Left ventricle myocardium inferior (tissue), 1 donor: ENCODE data around the gene EIF2B2. TPM values are rescaled to one million over a fixed set of nuclear protein-coding genes. Genes with fewer than 3 reads are reported as not detected.

Experiments used
- DNase-seq: peaks from one replicate; pipeline ENCODE4 v3.0.0-alpha.2; 2020
- H3K27ac ChIP-seq: fragments of 200-600 bp; replicated peaks from 2 replicates; pipeline ENCODE4 v1.8.0; 2021
- H3K27me3 ChIP-seq: fragments of 200-600 bp; 2 replicates; pipeline ENCODE4 v1.8.0; 2021; ENCODE audit warnings: low read depth
- H3K36me3 ChIP-seq: fragments of 200-600 bp; 2 replicates; pipeline ENCODE4 v1.8.0; 2021
- H3K4me1 ChIP-seq: fragments of 200-600 bp; 2 replicates; pipeline ENCODE4 v1.8.0; 2021
- H3K4me3 ChIP-seq: fragments of 200-600 bp; 2 replicates; pipeline ENCODE4 v1.8.0; 2021; ENCODE audit warnings: mild to moderate bottlenecking, moderate library complexity
- H3K9me3 ChIP-seq: fragments of 200-600 bp; replicated peaks from 2 replicates; pipeline ENCODE4 v1.8.0; 2021
- CTCF ChIP-seq: fragments of 200-600 bp; IDR thresholded peaks from 2 replicates; pipeline ENCODE4 v1.8.0; 2021; ENCODE audit warnings: antibody characterized with exemption, mild to moderate bottlenecking, borderline replicate concordance
- intact Hi-C: fragments of 100-400 bp; cut with micrococcal nuclease; formaldehyde crosslinking; loops from one replicate; pipeline ENCODE4 v1.11.0; 2022
- total RNA-seq: library from RNA; stranded (reverse); fragmentation: NEBNext Ultra II Directional; extraction: Animal tissue kit (Norgen Biotek cat#: 25700); gene quantifications from one replicate; pipeline ENCODE4 v1.2.1, GENCODE V29; 2021
- donor health status: DM: no; HTN: yes; CAD: no; lungs with severe emphysema.

The EIF2B2 gene
- total RNA-seq, 1 donor from 2014 or later: 31.5 TPM

DNA sequence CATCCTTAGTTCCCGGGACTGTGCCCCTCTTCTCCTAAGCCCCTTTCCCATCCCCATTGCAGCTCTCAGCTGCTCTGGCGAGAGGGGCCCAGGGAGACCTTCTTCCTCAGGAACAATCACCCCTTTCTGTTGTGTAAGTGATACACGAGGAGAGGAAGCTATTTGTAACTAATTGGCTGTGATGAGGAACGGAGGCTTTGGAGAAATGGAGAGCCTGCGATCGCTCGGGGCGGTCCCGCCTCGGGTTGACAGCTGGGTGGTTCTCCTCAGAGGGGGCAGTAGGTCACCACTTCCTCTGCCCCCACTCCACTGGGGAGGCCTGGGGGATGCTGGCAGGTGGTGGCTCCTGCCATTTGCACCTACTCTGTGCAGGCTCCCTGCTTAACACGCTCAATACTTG lies 40.7 kb upstream of the EIF2B2 start:
- Histone ChIP-seq H3K27ac (no peak overlapping the region), H3K36me3 (no peaks in the 10 kb centered on the region), H3K27me3 (no peaks in the 10 kb centered on the region), H3K4me3 (no peak overlapping the region), H3K9me3 (no peaks in the 10 kb centered on the region), H3K4me1 (peaks cover 32% of the 10 kb centered on the region)
- intact Hi-C loops: no loop called here
- no peak for DNase-seq
- no peak for TF ChIP-seq CTCF

GRCh38 chr14:74962493-74962892 lies 40.2 kb upstream of the EIF2B2 start:
- Histone ChIP-seq H3K4me3 (no peak overlapping the region), H3K36me3 (no peaks in the 10 kb centered on the region), H3K27ac (no peak overlapping the region), H3K9me3 (no peaks in the 10 kb centered on the region), H3K27me3 (no peaks in the 10 kb centered on the region), H3K4me1 (peaks cover 32% of the 10 kb centered on the region)
- no peak for DNase-seq
- TF ChIP-seq CTCF: no peak
- intact Hi-C loops: no loop called here

GRCh38 chr14:74963178-74963704 lies 39.5 kb upstream of the EIF2B2 start:
- Histone ChIP-seq H3K9me3 (no peaks in the 10 kb centered on the region), H3K27me3 (no peaks in the 10 kb centered on the region), H3K4me3 (no peak overlapping the region), H3K27ac (no peak overlapping the region), H3K4me1 (peaks cover 32% of the 10 kb centered on the region), H3K36me3 (no peaks in the 10 kb centered on the region)
- intact Hi-C loops: no loop called here
- no peak for TF ChIP-seq CTCF
- no peak for DNase-seq

GRCh38 chr14:74963705-74964271 lies 38.9 kb upstream of the EIF2B2 start:
- Histone ChIP-seq H3K9me3 (no peaks in the 10 kb centered on the region), H3K36me3 (no peaks in the 10 kb centered on the region), H3K27ac (no peak overlapping the region), H3K4me1 (peaks cover 32% of the 10 kb centered on the region), H3K4me3 (no peak overlapping the region), H3K27me3 (no peaks in the 10 kb centered on the region)
- no peak for DNase-seq
- TF ChIP-seq CTCF: no peak
- intact Hi-C loops: no loop called here

- Histone ChIP-seq H3K27me3 (no peaks in the 10 kb centered on the region), H3K9me3 (no peaks in the 10 kb centered on the region), H3K4me3 (no peak overlapping the region), H3K27ac (peak overlapping the region; percentile 52), H3K36me3 (no peaks in the 10 kb centered on the region), H3K4me1 (peaks cover 32% of the 10 kb centered on the region)
- no peak for TF ChIP-seq CTCF
- intact Hi-C loops: no loop called here
- DNase-seq: no peak
Measured at GRCh38 chr14:74964787-74965485, 37.8 kb upstream of the EIF2B2 start.
